GM23338 (cell line): ENCODE measurements around the gene SETDB1.

Source experiments
- CREB1 ChIP-seq: fragments of 250-450 bp; sonication (Bioruptor Pico); IDR thresholded peaks from 2 replicates; pipeline ENCODE4 v1.5.0; 2020; ENCODE audit warnings: low read depth, mild to moderate bottlenecking, moderate library complexity
- EZH2 ChIP-seq: fragments of 200-600 bp; sonication (generic); IDR thresholded peaks from one replicate; pipeline ENCODE4 v1.8.0; 2017; ENCODE audit warnings: antibody characterized with exemption, mild to moderate bottlenecking, low read depth; ENCODE audit not compliant: unreplicated experiment
- EZH2phosphoT487 ChIP-seq: fragments of 200-600 bp; sonication (generic); IDR thresholded peaks from one replicate; pipeline ENCODE4 v1.8.1; 2018; ENCODE audit warnings: antibody characterized with exemption; ENCODE audit not compliant: unreplicated experiment
- POLR2AphosphoS5 ChIP-seq: IDR thresholded peaks from 2 replicates; pipeline ENCODE4 v1.6.1; 2016; ENCODE audit warnings: antibody characterized with exemption, low read depth
- TF ChIP-seq, protein P1 (sequence below): IDR thresholded peaks from one replicate; pipeline ENCODE4 v1.6.1; 2018; ENCODE audit warnings: antibody characterized with exemption; ENCODE audit not compliant: unreplicated experiment
- TF ChIP-seq, protein P2 (sequence below), 2 experiments: fragments of 200-600 bp in 1 of 2; sonication (generic) in 1 of 2; conservative IDR thresholded peaks; 2 replicates each; pipeline versions ENCODE4 v1.5.1 to v1.6.1; 2016 to 2017; ENCODE audit warnings: antibody characterized with exemption in 2 of 2, low read depth in 2 of 2, mild to moderate bottlenecking in 2 of 2, moderate library complexity in 1 of 2

DNA sequence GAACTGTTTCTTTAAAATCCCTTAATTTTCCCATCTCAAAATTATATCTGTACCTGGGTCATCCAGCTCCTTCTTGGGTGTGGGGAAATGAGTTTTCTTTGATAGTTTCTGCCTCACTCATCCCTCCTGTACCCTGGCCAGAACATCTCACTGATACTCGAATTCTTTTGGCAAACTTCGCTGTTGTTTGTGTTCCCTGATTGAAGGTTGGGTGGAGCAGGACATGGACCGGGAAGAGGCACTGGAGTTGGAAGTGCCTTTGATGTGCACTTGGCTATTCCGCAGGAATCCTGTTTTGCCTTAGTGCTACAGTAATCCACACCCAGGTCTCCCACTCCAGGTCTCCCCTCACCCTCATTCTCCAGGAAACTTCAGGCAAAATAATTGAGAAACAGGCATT is 69.3 kb downstream of the SETDB1 start:
- TF ChIP-seq EZH2 (no peak), POLR2AphosphoS5 (no peak), CREB1 (CRISPR knock-in tag) (no peak), EZH2phosphoT487 (no peak)
- TF ChIP-seq, protein P1, sequence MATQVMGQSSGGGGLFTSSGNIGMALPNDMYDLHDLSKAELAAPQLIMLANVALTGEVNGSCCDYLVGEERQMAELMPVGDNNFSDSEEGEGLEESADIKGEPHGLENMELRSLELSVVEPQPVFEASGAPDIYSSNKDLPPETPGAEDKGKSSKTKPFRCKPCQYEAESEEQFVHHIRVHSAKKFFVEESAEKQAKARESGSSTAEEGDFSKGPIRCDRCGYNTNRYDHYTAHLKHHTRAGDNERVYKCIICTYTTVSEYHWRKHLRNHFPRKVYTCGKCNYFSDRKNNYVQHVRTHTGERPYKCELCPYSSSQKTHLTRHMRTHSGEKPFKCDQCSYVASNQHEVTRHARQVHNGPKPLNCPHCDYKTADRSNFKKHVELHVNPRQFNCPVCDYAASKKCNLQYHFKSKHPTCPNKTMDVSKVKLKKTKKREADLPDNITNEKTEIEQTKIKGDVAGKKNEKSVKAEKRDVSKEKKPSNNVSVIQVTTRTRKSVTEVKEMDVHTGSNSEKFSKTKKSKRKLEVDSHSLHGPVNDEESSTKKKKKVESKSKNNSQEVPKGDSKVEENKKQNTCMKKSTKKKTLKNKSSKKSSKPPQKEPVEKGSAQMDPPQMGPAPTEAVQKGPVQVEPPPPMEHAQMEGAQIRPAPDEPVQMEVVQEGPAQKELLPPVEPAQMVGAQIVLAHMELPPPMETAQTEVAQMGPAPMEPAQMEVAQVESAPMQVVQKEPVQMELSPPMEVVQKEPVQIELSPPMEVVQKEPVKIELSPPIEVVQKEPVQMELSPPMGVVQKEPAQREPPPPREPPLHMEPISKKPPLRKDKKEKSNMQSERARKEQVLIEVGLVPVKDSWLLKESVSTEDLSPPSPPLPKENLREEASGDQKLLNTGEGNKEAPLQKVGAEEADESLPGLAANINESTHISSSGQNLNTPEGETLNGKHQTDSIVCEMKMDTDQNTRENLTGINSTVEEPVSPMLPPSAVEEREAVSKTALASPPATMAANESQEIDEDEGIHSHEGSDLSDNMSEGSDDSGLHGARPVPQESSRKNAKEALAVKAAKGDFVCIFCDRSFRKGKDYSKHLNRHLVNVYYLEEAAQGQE = no peak
- TF ChIP-seq, protein P2, sequence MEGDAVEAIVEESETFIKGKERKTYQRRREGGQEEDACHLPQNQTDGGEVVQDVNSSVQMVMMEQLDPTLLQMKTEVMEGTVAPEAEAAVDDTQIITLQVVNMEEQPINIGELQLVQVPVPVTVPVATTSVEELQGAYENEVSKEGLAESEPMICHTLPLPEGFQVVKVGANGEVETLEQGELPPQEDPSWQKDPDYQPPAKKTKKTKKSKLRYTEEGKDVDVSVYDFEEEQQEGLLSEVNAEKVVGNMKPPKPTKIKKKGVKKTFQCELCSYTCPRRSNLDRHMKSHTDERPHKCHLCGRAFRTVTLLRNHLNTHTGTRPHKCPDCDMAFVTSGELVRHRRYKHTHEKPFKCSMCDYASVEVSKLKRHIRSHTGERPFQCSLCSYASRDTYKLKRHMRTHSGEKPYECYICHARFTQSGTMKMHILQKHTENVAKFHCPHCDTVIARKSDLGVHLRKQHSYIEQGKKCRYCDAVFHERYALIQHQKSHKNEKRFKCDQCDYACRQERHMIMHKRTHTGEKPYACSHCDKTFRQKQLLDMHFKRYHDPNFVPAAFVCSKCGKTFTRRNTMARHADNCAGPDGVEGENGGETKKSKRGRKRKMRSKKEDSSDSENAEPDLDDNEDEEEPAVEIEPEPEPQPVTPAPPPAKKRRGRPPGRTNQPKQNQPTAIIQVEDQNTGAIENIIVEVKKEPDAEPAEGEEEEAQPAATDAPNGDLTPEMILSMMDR (conservative IDR thresholded peaks at IDR 0.05; ENCODE audit: low read depth in 2 of 2) = no peak
